GM12874 (cell line): ENCODE measurements around the gene MOCOS.

Experiments used
- CTCF ChIP-seq: IDR thresholded peaks from 2 replicates; pipeline ENCODE4 v1.5.1; 2011; ENCODE audit warnings: low read depth, mild to moderate bottlenecking, control low read depth, low read length, moderate library complexity; ENCODE audit not compliant: insufficient read depth

The MOCOS gene

GRCh38 chr18:36167692-36168218 is 19.5 kb upstream of the MOCOS start:
- TF ChIP-seq CTCF, result no peak

- no peak for TF ChIP-seq CTCF
Measured at GRCh38 chr18:36169938-36170337, 17.4 kb upstream of the MOCOS start.

DNA sequence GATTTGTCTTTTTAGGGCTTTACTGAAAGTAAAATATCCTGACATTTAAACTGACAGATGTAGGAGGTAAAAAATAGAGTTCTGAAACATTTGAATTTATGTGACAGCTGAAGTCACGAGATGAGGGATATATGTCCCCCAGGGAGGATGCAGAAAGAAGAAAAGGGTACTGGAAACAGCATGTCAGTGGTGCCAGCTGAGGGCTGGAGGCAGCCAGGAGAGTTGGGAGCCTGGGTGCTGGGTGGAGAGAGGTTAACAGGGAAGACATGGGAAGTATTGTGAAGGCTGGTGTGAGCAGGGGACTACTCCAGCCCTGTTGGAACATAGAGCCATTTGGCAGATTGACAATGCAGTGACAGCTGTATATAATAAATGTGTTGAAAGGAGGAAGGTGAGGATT is 11.8 kb upstream of the MOCOS start:
- no peak for TF ChIP-seq CTCF

DNA sequence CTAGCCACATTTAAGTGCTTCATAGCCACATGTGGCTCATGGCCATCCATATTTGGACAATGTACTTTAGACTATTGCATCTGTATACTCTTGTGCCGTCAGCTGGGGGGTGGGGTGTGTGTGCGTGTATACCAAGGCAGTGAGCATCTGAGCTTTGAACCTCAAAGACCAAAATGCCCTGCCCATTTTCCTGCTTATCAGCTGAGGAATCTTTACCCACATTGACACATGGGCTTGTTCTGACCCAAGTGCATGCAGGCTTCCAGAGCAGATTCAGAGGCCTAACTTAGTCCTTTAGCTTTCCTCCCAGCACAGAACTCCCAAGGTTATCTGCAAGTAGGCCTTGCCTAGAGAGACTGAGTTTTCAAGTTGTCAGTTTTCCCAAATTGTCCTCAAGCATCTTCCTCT is 11.1 kb upstream of the MOCOS start:
- no peak for TF ChIP-seq CTCF

DNA sequence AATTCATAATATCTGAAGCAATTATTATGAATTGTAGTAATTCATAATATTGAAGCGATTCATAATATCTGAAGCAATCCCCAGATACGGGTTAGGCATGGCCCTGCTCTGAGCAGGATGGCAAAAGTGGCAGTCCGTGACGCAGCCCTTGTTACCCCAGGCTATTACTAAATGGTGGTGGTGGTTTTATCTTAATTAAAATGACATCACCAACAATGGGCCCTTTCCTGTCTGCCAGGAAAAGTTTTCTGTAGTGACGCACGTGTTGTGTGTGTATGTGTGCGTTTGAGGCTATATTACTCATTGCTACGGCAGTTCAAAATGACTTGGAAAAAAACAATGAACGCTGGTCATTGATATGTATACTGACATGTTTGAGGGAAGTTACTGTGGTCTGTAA is 10.6 kb upstream of the MOCOS start:
- no peak for TF ChIP-seq CTCF

- no peak for TF ChIP-seq CTCF
Measured at GRCh38 chr18:36177913-36178312, 9.4 kb upstream of the MOCOS start.

DNA sequence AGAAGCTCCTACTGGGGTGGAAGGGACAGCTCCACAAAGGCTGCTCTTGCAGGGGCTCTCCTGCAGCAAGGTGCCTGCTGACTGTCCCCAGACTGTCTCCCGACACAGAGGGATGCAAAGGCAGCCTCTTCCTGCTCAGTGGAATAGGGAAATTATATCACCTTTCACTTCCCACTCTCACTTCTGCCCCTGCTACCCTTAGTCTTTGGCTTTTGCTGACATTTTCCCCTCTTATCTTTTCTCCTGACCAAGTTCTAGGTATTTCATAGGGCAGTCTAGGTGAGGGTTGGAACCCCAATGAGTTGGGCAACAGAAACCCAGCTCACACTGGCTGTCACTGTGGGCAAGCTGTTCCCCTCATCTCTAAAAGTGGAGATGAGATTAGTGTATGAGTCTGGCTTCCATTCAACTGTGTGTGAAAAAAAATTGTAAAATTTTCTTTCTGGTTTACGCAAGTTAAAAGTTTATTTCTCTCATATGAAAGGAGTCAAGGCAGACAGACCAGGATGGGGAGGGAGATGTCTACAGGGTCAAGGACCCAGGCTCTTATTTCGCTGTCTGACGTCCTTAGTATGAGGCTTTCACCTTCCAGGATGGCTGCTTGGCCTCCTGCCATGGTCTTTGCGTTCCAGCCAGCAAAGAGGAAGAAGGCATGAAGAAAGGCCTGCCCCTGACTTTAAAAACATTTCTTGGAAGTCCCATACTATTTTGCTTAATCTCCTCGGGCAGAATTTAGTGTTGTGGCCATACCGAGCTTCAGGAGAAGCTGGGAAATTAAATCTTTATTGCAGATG is 7.5 kb upstream of the MOCOS start:
- no peak for TF ChIP-seq CTCF

- no peak for TF ChIP-seq CTCF
Measured at GRCh38 chr18:36181441-36181840, 5.9 kb upstream of the MOCOS start.
